ENCODE results near the gene OGDH.
"Not testable (repeated sequence)": the region's sequence is repeated elsewhere in the genome, so short reads cannot be mapped to it uniquely, and the experiment has no call there.

The OGDH gene

DNA sequence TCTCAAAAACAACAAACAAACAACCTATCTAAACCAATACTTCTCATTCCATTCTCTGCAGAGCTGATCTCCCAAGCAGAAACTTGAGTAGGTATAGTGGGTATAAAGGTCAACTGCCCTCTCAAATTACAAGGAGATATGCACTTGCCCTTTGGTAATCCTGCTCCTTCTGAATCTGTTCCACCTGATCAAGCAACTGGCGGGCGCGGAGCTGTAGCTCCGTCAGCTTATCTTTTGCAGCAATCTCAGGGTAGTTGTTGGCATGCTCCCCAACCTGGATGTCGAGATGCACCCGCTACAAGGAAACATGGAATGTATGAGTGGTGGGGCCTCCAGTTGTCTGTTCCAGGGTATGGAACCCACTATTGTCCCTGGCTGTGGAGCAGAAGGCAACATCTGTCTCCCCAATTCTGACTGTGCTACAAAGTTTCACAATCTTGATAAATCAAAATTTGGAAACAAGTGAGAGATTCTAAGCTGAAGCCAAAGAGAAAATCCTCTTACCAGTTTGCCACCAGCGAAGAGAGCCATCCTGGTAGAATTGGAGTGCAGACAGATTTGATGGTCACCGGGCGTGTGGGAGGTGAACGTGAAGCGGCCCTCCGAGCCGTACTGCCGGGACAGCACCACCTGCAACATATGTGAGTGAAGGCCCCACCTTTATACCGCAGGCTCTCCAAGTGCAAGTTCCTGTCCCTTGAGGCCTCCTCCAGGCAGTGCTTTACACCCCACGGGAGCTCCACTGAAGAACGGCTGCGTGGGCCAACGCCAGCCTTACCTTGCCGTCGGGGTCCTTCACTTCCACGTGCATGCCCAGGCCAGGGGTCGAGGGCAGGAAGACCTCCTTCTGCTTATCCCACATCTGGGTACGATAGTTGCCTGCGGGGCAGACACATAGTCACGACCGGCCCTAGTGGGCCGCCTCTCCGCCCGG, 25.2 kb upstream of the OGDH start:
- peak; percentile 28 for DNase-seq (ENCODE audit: low spot score)

DNA sequence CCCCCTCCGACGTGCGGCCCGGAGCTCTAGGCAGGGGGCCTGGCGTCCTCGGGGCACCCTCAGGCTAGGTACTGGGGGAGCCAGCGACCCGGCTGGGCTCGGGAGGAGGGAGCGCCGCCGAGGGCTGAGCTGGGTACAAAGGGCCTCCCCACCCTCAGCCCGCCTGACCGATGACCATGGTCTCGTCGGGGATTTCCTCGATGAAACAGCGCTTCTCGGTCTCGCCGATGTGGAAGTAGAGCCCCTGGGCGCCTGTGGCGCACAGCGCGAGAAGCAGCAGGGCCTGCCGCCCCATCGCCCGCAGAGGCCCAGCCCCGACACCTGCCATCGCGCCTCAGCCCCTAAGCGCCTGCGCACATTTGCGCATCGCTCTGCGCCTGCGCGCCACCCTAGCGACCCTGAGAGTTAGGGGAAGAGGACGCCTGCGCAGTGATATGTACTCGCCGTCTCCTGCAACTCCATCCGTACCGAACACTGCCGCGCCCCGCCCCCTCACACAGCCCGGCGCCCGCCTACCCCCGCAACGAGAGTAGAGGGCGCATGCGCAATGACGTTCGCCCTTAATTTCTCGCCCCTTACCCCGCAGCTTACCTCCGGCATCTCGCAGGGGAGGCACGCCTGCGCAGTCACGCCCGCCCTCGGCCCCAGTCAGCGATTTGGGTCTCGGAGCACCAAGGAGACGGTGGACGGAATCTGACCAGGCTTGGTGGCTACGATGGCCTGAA, 24.4 kb upstream of the OGDH start, which contains the start of gene TMED4:
TMED4 (minus strand) TSS at position 353 of the 725 bp plus-strand sequence; CDS start at position 328, 25 bp downstream.
- peak; percentile 99 for DNase-seq (ENCODE audit: low spot score)

DNA sequence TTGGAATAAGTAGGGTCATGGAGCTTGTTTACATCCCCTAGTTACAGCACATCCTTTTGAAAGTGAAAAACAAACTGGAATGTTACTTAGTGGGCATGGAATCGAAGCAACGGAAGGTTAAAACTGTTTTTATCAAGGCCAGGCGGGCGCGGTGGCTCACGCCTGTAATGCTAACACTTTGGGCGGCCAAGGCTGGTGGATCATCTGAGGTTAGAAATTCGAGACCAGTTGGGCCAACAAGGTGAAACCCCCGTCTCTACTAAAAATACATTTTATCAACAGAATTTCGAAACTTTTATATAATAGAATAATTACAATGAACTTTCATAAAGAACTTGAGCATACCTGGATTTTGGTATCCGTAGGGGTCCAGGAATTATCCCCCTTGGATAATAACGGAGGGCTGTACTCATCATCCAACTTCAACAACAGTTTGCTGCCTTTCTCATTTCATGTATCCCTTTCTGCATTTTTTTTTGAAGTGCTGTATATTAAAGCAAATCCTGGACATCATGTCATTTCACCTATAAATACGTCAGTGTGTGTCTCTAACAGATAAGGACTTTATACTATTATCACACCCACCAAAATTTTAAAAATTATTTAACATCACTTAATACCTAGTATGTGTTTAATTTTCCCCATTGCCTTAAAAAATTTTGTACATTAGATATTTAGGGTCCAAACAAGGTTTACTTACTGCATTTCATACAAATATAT, 23.1 kb upstream of the OGDH start:
- DNase-seq (ENCODE audit: low spot score): no peak

DNA sequence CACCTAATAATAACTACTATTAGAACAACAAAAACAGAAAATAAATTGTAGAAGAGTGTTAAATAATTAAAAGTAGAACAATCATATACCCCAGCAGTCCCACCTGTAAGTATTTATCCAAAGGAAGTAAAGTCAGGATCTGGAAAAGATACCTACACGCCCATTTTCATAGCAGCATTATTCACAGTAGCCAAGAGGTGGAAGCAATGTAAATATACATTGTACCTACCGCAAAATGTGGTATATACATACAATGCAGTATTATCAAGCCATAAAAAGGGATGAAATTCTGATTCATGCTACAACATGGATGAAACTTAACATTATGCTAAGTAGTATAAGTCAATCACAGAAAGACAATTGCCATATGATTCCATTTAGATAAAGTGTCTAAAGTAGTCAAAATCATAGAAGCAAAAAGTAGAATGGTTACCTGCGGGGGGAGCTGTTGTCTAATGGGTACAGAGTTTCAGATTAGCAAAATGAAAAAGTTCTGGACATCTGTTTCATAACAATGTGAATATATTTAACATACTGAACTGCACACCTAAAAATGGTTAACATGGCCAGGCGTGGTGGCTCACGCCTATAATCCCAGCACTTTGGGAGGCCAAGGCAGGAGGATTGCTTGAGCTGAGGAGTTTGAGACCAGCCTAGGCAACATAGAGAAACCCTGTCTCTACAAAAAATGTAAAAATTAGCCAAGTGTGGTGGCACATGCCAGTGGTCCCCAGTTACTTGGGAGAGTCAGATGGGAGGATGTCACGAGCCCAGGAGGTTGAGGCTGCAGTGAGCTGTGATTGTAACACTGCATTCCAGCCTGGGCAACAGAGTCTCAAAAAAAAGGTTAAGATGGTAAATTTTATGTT, 18.4 kb upstream of the OGDH start:
- peak; percentile 53 for DNase-seq (ENCODE audit: low spot score)

DNA sequence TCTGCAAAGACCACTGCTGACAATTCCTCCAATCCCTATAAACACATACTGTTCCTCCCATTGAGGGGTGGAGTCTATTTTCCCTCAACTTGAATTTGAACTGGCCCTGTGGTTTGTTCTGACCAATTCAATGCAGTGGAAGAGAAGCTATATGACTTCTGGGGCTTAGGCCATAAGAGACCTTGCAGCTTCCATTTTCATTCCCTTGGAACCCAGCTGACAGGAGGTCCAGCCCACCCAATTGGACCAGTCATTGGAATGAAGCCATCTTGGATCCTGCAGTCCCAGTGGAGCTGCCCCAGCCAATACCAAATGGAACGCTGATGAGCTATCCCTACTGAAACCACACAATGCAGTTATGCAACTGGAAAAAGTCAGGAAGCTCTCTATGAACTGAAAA, 15.5 kb upstream of the OGDH start:
- no peak for DNase-seq (ENCODE audit: low spot score)

DNA sequence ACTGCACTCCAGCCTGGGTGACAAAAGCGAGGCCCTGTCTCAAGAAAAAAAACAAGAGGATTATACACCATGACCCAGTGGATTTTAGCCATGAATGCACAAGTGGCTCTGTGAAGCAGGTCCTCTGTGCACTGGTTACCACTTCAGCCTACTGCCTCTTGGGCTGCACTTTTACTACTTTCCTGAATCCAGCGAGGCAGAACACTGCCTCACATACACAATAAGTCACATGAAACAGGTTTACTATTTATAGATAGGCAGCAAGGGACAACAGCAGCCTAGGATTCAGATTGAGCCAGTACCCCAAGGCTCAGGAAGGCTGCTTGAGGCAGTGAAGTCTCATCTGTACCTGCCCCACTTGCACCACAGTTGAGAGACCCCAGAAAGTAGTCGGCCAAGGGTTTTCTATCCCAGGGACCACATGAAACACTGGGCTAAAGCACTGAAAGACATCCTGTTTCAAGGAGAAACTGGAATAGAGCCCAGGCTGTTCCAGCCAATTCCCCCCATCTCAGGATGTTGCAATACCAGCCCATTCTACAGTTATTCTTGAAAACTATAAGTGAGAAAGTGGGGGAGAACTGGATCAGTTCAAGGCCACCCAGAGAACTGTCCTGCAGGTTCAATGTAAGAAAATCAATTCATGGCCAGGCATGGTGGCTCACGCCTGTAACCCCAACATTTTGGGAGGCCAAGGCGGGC, 10.3 kb upstream of the OGDH start:
- no peak for DNase-seq (ENCODE audit: low spot score)

DNA sequence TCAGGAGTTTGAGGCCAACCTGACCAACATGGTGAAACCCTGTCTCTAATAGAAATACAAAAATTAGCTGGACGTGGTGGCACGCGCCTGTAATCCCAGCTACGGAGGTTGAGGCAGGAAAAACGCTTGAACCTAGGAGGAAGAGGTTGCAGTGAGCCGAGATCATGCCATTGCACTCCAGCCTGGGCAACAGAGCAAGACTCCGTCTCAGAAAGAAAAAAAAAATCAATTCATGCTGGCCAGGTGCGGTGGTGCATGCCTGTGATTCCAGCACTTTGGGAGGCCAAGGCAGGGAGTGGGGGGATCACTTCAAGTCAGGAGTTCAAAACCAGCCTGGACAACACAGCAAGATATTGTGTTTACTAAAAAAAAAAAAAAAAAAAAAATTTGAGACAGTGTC, 9.2 kb upstream of the OGDH start:
- DNase-seq (ENCODE audit: low spot score): not testable (repeated sequence)

DNA sequence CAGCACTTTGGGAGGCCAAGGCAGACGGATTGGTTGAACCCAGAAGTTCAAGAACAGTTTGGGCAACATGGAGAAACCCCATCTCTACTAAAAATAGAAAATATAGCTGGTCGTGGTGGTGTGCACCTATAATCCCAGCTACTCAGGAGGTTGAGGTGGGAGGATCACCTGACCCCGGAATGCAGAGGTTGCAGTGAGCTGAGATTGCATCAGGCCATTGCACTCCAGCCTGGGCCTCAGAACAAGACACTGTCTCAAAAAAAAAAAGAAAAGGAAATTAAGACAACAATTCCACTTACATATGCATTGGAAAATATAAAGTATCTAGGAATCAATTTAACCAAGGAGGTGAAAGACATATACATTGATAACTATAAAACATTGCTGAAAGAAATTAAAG, 7.2 kb upstream of the OGDH start:
- DNase-seq (ENCODE audit: low spot score): no peak

DNA sequence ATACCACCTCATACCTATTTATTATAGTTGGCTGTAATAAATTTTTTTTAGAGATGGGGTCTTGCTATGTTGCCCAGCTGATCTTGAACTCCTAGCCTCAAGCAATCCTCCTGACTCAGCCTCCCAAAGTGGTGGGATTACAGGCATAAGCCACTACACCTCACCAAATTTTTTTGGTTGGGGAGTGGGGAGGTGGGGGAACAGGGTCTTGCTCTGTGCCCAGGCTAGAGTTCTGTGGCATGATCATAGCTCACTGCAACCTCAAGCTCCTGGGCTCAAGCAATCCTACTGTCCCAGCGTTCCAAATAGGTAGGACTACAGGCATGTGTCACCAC, 3.9 kb upstream of the OGDH start:
- no peak for DNase-seq (ENCODE audit: low spot score)

DNA sequence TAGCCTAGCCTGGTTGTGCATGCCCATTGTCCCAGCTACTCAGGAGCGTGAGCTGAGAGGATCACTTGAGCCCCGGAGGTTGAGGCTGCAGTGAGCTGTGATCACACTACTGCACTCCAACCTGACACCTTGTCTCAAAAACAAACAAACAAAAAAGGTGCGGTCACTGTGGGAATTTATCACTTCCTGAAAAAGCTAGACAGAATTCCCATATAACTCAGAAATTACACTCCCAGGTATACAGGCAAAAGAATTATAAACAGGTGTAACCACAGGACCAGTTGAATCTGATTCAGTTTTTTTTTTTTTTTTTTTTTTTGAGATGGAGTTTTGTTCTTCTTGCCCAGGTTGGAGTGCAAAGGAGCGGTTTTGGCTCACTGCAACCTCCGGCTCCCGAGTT, 3.2 kb upstream of the OGDH start:
- no peak for DNase-seq (ENCODE audit: low spot score)

DNA sequence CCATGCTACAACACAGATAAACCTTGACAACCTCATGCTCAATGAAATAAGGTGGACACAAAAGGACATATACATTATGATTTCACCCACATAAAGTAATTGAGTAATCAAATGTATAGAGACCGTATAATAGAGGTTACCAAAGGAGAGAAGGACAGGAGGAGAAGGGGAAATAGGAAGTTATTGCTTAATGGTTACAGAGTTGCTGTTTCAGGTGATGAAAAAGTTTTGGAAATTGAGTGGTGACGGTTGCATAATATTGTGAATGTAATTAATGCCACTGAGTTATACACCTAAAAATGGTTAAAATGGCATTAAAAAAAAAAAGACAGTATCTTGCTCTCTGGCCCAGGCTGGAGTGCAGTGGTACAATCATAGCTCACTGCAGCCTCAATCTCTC, 1.5 kb upstream of the OGDH start:
- DNase-seq (ENCODE audit: low spot score): no peak

DNA sequence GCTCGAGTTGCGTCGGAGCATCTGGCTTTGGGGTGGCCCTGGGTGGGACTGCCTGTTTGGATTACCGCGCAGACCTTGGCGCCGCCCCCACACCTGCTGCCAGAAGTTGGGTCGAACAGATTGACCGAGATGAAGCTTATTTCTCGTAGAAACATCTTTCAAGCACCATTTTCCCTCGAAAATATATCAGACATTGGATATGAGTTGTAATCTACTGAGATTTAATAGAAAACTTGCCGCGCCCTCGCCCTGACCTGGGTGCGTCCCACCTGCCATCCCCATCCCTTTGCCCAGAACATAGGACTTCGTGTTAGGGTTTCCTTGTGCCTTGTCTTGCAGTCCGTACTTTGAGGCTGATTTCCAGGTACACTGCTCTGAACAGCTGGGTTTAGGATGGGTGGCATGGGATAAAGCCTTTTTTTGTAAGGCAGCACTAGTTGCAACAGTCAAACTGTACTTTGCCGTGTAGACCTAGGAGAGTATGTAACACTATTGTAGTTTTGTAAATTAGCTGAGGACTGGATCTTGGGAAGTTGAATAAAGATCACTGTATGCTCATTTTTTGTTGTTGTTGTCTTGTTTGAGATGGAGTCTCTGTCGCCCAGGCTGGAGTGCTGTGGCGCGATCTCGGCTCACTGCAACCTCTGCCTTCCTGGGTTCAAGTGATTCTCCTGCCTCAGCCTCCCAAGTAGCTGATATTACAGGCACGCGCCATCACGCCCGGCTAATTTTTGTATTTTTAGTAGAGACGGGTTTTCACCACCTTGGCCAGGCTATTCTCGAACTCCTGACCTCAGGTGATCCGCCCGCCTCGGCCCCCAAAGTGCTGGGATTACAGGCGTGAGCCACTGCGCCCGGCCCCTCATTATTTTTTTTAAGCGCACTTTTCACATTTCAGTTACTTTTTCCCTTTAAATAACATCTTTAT, 978 bp downstream of the OGDH start:
- DNase-seq (ENCODE audit: low spot score): peak; percentile 26

DNA sequence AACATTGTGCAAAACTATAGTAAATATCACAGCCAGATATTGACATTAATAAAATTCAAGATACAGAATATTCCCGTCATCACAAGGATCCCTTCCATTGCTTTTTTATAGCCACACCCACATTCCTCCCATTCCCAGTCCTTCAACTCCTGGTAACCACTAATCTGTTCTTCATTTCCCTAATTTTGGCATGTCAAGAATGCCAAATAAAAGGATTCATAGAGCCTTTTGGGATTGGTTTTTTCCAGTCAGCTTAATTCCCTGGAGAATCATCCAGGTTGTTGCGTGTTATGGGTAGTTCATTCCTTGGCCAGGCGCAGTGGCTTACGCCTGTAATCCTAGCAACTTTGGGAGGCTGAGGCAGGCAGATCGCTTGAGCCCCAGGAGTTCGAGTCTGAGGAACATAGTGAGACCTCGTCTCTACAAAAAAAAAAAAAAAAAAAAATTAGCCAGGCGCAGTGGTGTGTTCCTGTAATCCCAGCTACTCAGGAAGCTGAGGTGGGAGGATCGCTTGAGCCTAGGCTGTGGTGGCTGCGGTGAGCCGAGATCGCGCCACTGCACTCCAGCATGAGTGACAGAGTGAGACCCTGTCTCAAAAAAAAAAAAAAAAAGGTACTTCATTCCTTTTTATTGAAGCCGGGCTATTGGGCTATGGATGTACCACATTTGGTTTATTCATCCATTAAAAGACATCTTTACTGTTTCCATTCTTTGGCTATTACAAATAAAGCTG, 2.7 kb downstream of the OGDH start:
- no peak for DNase-seq (ENCODE audit: low spot score)

DNA sequence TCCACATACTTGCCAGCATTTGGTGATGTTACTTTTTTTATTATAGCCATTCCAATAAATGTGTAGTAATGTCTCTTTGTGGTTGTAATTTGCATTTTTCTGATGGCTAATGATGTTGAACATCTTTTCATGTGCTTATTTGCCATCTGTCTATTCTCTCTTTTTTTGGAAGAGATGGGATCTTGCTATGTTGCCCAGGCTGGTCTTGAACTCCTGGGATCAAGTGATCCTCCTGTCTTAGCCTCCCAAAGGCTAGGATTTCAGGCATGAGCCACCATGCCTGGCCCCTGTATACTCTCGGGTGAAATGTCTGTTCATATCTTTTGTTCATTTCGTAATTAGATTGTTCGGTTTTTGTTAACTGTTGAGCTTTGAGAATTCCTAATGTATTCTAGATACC, 3.4 kb downstream of the OGDH start:
- DNase-seq (ENCODE audit: low spot score): no peak

DNA sequence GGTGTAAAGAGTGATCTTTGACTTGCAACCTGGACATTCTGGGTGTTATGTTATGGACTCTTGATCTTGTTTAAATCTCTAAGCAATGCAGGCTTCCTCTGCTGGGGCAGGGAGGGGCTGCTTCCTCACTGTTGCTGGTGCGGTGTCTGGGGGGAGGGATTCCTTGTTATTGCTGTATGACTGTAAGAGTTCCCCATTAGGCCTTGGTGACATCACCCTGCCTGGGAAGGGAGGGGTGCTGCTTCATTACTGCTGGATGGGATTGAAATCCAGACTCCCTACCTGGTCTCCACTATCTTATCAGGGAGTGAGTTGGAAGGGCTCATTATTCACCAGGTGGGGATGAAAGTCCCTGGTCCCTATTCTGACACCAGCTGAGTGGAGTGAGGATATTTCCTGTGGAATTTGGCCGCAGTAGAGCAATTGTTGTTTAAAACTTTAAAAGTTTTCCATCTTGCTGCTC, 8.8 kb downstream of the OGDH start:
- no peak for DNase-seq (ENCODE audit: low spot score)

DNA sequence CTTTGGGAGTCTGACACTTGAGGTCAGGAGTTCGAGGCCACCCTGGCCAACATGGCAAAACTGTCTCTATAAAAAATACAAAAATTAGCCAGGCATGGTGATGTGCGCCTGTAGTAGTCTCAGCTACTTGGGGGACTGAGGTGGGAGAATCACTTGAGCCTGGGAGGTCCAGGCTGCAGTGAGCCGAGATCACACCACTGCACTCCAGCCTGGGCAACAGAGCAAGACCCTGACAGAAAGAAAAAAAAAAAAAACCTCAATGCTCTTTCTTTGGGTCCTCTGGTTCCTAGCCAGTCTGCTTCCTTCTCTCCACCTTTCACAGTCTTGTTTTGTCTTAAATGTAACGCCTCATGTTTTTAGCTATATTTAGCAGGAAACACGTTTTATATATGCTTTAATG, 9.4 kb downstream of the OGDH start:
- DNase-seq (ENCODE audit: low spot score): no peak

DNA sequence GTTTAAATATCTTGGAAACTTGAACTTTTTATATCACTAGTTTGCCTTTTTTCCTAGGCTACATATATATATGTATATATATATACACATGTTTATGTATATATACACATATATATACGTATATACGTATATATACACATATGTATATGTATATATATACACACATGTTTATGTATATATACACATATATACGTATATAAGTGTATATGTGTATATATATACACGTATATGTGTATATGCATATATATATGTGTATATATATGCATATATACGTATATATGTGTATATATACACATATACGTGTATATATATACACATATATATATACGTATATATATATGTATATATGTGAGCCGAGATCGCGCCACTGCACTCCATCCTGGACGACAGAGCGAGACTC, 10.1 kb downstream of the OGDH start:
- DNase-seq (ENCODE audit: low spot score): no peak

DNA sequence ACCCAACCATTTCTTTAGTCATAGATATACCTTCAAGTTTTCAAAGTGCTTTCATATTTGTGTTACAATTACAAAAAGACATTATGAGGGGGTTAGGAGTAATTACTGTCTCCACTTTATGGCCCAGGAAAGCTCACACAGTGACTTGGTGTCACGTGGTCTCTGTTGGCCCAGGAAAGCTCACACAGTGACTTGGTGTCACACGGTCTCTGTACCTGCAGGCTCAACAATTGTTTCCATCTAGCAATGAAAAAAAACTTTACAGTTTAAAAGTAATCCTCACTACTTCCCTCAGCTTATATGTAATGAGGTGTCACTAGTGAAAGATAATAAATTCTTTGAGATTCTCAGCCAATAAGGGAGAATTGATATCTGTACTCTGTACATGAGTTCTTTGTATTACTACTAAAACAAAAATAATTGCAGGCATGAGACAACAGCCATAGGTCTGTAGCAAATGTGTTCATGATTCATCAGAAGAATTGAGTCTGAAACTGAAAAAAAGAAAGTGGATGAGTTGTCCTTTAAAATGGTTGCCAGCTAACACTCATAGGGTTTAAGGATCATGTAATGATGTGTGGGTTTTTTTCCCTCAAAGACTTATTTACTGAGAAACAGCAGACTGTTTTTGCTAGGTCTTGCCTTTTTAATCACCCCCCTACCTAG, 10.9 kb downstream of the OGDH start:
- DNase-seq (ENCODE audit: low spot score): no peak

DNA sequence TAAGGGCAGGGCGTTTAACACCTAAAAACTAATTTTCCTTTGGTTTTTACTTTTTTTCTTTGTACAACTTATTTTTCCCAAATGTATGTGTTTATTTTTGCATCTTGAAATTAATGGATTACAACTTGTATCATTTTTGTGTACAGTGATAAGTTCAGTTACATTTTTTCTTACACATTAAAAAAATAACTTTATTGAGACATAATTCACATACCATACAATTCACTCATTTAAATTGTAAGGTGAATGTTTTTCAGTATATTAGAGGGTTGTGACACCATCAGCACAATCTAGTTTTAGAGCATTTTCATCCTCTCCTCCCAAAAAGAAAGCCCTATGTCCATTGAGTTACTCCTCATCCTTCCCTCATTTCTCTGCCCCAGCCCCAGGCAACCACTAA, 11.6 kb downstream of the OGDH start:
- no peak for DNase-seq (ENCODE audit: low spot score)
